OCI-LY3 (cell line): Measurements from ENCODE around the gene MREG.
A peak's percentile ranks its signal among the peaks of the same experiment; 100 is the strongest.

Source experiments
- EZH2phosphoT487 ChIP-seq: fragments of 200-600 bp; shearing (Covaris generic); IDR thresholded peaks from 2 replicates; pipeline ENCODE4 v1.6.1; 2018; ENCODE audit warnings: antibody characterized with exemption, mixed run types, low read depth
- TF ChIP-seq, protein P1 (sequence below): fragments of 200-600, 300-600 bp; sonication (generic); IDR thresholded peaks from 2 replicates; pipeline ENCODE4 v1.5.1; 2014; ENCODE audit warnings: antibody characterized with exemption, low read length, low read depth

- TF ChIP-seq, protein P1, sequence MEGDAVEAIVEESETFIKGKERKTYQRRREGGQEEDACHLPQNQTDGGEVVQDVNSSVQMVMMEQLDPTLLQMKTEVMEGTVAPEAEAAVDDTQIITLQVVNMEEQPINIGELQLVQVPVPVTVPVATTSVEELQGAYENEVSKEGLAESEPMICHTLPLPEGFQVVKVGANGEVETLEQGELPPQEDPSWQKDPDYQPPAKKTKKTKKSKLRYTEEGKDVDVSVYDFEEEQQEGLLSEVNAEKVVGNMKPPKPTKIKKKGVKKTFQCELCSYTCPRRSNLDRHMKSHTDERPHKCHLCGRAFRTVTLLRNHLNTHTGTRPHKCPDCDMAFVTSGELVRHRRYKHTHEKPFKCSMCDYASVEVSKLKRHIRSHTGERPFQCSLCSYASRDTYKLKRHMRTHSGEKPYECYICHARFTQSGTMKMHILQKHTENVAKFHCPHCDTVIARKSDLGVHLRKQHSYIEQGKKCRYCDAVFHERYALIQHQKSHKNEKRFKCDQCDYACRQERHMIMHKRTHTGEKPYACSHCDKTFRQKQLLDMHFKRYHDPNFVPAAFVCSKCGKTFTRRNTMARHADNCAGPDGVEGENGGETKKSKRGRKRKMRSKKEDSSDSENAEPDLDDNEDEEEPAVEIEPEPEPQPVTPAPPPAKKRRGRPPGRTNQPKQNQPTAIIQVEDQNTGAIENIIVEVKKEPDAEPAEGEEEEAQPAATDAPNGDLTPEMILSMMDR, result peak; percentile 72
- no peak for TF ChIP-seq EZH2phosphoT487
Observed at GRCh38 chr2:216023055-216023648, 9.8 kb upstream of the MREG start.
